ENCODE results near the gene ZNF442. TPM values are rescaled to one million over a fixed set of nuclear protein-coding genes. Genes with fewer than 3 reads are reported as not detected.
"Not testable (repeated sequence)": the region's sequence is repeated elsewhere in the genome, so short reads cannot be mapped to it uniquely, and the experiment has no call there.

The ZNF442 gene
- 5.1 TPM for total RNA-seq
- long read RNA-seq, partial matches to known transcripts = 0 of 2 reads
- long read RNA-seq, other reads (novel, unspliced or antisense) = 2 of 2 reads

- peaks cover 15% of the 10 kb centered on the region for H3K4me1 ChIP-seq
- H3K4me3 ChIP-seq = peak within 1 kb of the TSS; percentile 88
- no peaks in the 10 kb centered on the region for H3K9me3 ChIP-seq
- peak within 1 kb of the TSS; percentile 93 for H3K27ac ChIP-seq
- no peaks in the 10 kb centered on the region for H3K36me3 ChIP-seq
- peak; percentile 70 for TF ChIP-seq CTCF (IDR thresholded peaks at IDR 0.05)
- DNase-seq (peak; percentile 96), ATAC-seq (peak; percentile 98)
- no peaks in the 10 kb centered on the region for H3K27me3 ChIP-seq
- intact Hi-C loops (cut with DNase I) = no loop called here
These were observed at the start of gene ZNF442 for GRCh38 chr19:12365236-12366162. ZNF442 (minus strand) TSS chr19:12365683; CDS start chr19:12363631, 2,052 bp downstream.

- Histone ChIP-seq H3K4me1 (no peaks in the 10 kb centered on the region), H3K36me3 (no peaks in the 10 kb centered on the region), H3K9me3 (no peaks in the 10 kb centered on the region), H3K27me3 (no peaks in the 10 kb centered on the region), H3K27ac (no peak overlapping the region), H3K4me3 (no peak overlapping the region)
- DNase-seq (no peak), ATAC-seq (no peak)
- no peak for TF ChIP-seq CTCF (IDR thresholded peaks at IDR 0.05)
- intact Hi-C loops (cut with DNase I) = no loop called here
These were observed 46.4 kb upstream of the ZNF442 start for GRCh38 chr19:12411893-12412292.

DNA sequence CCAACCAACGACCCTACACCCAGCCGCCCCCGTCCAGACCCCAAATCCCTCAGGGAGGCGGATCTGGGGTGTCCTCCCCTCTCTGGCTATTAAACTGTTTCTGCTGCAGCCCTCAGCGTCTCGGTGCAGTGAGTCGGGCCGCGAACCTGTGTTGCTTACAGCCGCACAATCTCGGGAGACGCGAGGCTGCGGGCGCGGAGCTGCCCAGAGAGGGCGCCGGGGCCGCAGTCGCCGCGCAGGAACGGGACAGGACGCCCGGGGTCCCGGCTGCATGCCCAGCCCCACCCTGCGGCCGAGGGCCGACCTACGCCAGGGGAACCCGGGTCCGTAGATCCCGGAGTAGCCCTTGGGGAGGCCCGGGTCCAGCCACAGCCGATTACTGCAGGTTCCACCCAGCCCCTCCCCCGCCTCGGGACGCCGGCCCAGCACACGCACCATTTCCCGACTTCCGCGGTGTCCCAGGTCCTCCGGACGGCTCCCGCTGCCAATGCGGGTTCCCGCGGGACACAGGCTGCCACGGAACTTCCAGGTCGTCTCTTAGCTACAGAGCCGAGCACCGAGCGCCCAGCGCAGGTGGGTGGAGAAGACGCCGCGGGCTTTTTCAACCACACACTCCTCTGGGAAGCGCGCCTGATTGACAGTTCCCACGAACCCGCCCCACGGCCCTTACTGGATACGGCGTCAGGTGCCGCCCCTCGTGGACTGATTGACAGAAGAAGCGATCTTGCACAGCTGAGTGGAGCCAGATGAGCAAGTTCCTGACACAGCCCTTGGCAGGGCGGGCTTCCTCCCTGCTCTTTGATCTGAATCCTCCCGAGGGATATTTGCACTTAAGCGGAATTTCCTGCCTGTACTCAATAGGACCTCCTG lies 35.4 kb upstream of the ZNF442 start, which contains the start of gene ZNF799:
TSS of gene ZNF799 (minus strand) at position 639 of the 870 bp plus-strand sequence. CDS start at position 438, 201 bp downstream.
- peak; percentile 98 for ATAC-seq

GRCh38 chr19:12399901-12400632 lies 34.6 kb upstream of the ZNF442 start:
- H3K4me1 ChIP-seq; H3K27me3 ChIP-seq; intact Hi-C loops (cut with DNase I); H3K9me3 ChIP-seq; H3K36me3 ChIP-seq: not testable (repeated sequence)
- ATAC-seq (peak; percentile 59), DNase-seq (peak; percentile 78)
- Histone ChIP-seq H3K27ac (peak overlapping the region; percentile 78), H3K4me3 (peak overlapping the region; percentile 74)

More for the DNA sequence above, 35.4 kb upstream of the ZNF442 start, which contains the start of gene ZNF799:
- peak within 1 kb of the TSS; percentile 74 for H3K4me3 ChIP-seq
- no peaks in the 10 kb centered on the region for H3K9me3 ChIP-seq
- no peaks in the 10 kb centered on the region for H3K27me3 ChIP-seq
- intact Hi-C loops (cut with DNase I) = no loop called here
- DNase-seq = peak; percentile 99
- peak within 1 kb of the TSS; percentile 78 for H3K27ac ChIP-seq
- no peak for TF ChIP-seq CTCF (IDR thresholded peaks at IDR 0.05)
- no peaks in the 10 kb centered on the region for H3K36me3 ChIP-seq
- H3K4me1 ChIP-seq = no peaks in the 10 kb centered on the region

DNA sequence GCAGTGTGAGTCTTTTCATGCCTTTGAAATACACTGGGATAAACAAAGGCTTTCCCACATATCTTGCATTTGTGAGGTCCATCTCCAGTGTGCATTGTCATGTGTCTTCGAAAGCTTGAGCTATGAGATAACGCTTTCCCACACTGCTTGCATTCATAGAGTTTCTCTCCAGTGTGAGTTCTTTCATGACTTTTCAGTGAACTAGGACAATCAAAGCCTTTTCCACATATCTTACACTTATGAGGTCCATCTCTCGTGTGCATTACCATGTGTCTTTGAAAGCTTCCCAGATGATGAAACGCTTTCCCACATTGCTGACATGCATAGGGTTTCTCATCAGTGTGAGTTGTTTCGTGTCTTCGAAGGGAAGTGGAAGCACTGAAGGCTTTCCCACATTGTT lies 25.7 kb upstream of the ZNF442 start:
- DNase-seq; intact Hi-C loops (cut with DNase I); ATAC-seq; H3K27me3 ChIP-seq; H3K4me3 ChIP-seq; H3K27ac ChIP-seq; H3K4me1 ChIP-seq; H3K9me3 ChIP-seq: not testable (repeated sequence)
- peaks cover 25% of the 10 kb centered on the region for H3K36me3 ChIP-seq

GRCh38 chr19:12386365-12386764 lies 20.9 kb upstream of the ZNF442 start:
- intact Hi-C loops (cut with DNase I); H3K4me1 ChIP-seq; H3K27ac ChIP-seq; DNase-seq; H3K4me3 ChIP-seq; H3K9me3 ChIP-seq; ATAC-seq; H3K27me3 ChIP-seq: not testable (repeated sequence)
- H3K36me3 ChIP-seq = peaks cover 15% of the 10 kb centered on the region
